NCI-H2171 treated with DMSO at 0.1 percent for 48 hours (cell line): ENCODE results near the gene KRT38.
"Not testable (repeated sequence)": the region's sequence is repeated elsewhere in the genome, so short reads cannot be mapped to it uniquely, and the experiment has no call there.

ENCODE experiments used
- DNase-seq: peaks from one replicate; lab custom pipeline; 2025; lab: John Stamatoyannopoulos, UW

KRT38 gene

GRCh38 chr17:41457676-41458075 lies 16.9 kb upstream of the KRT38 start:
- no peak for DNase-seq

GRCh38 chr17:41456204-41456603 lies 15.4 kb upstream of the KRT38 start:
- DNase-seq, result no peak

GRCh38 chr17:41455236-41455635 lies 14.5 kb upstream of the KRT38 start:
- DNase-seq, result no peak

- DNase-seq, result no peak
Observed at GRCh38 chr17:41453066-41453465, 12.3 kb upstream of the KRT38 start.

GRCh38 chr17:41452281-41452680 lies 11.5 kb upstream of the KRT38 start:
- no peak for DNase-seq

- DNase-seq, result no peak
Observed at GRCh38 chr17:41451154-41451728, 10.5 kb upstream of the KRT38 start.

GRCh38 chr17:41449008-41449407 lies 8.2 kb upstream of the KRT38 start:
- no peak for DNase-seq

- DNase-seq, result no peak
Observed at GRCh38 chr17:41448506-41448905, 7.7 kb upstream of the KRT38 start.

GRCh38 chr17:41446806-41447205 lies 6.0 kb upstream of the KRT38 start:
- no peak for DNase-seq

- no peak for DNase-seq
Observed at GRCh38 chr17:41444640-41445039, 3.9 kb upstream of the KRT38 start.

- DNase-seq, result no peak
Observed at GRCh38 chr17:41444186-41444585, 3.4 kb upstream of the KRT38 start.

- no peak for DNase-seq
Observed at GRCh38 chr17:41442739-41443138, 2.0 kb upstream of the KRT38 start.

GRCh38 chr17:41439375-41439774 lies 1.4 kb downstream of the KRT38 start:
- no peak for DNase-seq

GRCh38 chr17:41437769-41438168 lies 3.0 kb downstream of the KRT38 start:
- DNase-seq, result no peak

GRCh38 chr17:41437254-41437653 lies 3.5 kb downstream of the KRT38 start:
- no peak for DNase-seq

- DNase-seq, result no peak
Observed at GRCh38 chr17:41434415-41434814, 6.4 kb downstream of the KRT38 start.

- no peak for DNase-seq
Observed at GRCh38 chr17:41434005-41434404, 6.8 kb downstream of the KRT38 start.

GRCh38 chr17:41433586-41433985 lies 7.2 kb downstream of the KRT38 start:
- DNase-seq, result no peak

GRCh38 chr17:41430376-41430775 lies 10.4 kb downstream of the KRT38 start:
- not testable (repeated sequence) for DNase-seq

GRCh38 chr17:41429667-41430066 lies 11.1 kb downstream of the KRT38 start:
- no peak for DNase-seq

GRCh38 chr17:41428591-41429291 lies 12.0 kb downstream of the KRT38 start:
- no peak for DNase-seq

GRCh38 chr17:41424111-41424635 lies 16.6 kb downstream of the KRT38 start, which contains the start of gene KRT37:
Gene KRT37, minus strand, starts transcription at chr17:41424585. Its CDS starts 62 bp downstream, at chr17:41424523.
- no peak for DNase-seq

GRCh38 chr17:41422586-41422985 lies 18.2 kb downstream of the KRT38 start:
- DNase-seq, result not testable (repeated sequence)

GRCh38 chr17:41421617-41422016 lies 19.2 kb downstream of the KRT38 start:
- no peak for DNase-seq
